GM19467 (cell line): Measurements from ENCODE around the gene LTC4S.

Source experiments
- ATAC-seq: cut with Tn5 transposase; IDR thresholded peaks from one replicate; pipeline ENCODE4 v1.9.1; 2021; ENCODE audit warnings: mild to moderate bottlenecking, moderate library complexity; ENCODE audit not compliant: unreplicated experiment

Gene LTC4S

DNA sequence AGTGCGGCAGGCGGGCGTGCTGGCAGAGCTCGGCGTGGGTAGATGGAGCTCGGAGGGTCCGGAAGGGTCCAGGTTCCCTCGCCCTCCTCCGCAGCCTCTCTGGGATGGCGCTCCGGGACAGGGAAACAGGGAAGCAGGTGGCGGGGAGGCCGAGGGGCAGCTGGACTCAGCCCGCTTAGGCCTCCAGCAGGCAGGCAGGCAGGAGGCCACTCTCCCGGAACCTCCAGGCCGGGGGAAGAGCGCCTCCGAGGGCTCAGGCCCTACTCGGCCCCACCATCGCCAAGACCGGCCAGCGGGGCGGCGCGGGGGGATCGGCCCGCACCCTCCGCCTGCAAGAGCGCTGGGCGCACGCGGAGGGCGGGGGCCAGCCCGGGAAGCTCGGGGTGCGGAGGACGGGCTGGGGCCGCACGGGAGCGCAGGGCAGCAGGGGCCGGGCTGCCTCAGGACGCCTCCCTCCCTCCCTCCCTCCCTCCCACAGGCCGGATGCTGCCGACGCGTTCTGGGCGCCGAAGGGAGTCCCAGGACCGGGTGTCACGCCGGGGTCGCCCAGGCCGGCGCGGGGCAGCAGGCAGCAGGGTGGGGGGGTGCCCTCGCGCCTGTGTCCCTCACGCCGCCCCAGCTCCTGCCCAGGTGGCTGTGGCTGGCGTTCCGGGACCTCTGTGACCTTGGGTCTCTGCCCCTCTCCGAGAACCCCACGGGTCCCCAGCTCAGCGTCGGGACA lies 11.9 kb downstream of the LTC4S start:
- ATAC-seq = no peak

DNA sequence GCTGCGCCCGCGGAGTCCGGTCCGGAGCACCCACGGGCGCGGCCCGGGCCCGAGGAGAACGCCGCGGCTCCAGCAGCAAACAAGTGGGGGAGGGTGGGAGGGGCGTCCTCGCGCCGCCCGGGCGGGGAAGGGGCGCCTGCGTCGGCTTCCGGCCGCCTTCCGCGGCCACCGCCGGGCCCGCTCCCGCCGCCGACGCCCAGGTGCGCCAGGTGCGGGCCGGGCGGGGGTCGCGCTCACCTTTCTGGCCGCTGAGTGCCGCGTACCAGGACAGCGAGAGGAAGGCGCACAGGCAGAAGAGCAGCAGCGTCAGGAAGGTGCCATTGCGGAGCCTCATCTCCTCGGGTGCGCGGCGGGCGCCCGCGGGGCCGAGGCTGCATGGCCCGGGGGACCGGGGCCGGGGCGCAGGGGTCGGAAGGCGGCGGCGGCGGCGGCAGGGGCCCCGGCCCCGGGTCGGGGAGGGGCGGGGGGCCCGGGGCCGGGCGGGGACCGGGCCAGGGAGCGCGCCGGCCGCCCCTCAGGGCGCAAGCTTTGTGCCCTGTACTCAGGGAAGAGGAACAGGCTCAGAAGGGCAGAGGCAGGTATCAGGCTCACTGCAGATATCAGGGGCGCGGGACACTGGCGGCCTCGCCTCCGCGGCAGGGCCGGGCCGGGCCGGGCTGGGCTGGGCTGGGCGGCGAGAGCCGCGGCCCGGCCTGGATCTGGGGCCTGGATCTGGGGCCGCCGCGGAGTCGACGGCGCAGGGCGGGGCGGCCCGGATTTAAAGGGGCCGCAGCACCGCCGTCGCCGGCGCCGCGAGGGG lies 12.7 kb downstream of the LTC4S start, which contains the start of gene MGAT4B:
MGAT4B (minus strand) TSS at position 617 of the 799 bp plus-strand sequence; CDS start at position 334, 283 bp downstream.
- peak; percentile 60 for ATAC-seq

DNA sequence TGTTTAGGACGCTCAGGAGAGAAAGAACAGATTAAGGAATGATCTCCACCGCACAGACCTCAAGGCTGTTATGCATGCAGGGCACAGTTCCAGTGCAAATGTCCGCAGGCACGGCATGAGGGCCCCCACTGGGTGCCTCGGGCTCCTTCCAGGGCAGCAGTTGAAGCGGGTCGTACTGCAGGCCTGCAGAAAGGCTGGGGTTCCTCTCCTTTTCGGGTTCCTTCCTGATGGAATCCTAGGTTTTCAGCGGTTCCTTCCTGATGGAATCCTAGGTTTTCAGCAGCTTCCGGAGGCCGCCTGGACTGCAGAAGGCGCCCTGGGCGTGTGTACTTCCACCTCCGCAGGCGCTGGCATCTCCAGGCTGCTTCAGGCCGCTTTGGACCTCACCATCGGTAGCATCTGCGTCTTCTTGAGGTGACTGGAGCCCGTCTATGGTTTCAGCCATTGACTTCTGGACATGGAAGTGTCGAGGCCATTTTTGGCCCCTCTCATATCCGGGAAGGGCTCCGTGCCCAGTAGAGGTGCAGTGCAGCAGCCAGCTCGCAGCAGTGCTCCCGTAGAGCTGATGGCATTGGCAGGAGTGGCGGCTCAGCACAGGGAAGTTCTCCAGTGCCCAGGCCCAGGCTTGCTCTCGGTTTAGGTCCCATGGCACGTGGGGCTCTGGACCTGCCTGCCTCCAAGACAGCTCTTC lies 18.5 kb downstream of the LTC4S start:
- ATAC-seq = no peak

- ATAC-seq = no peak
Measured at GRCh38 chr5:179812997-179813607, 19.3 kb downstream of the LTC4S start.

- no peak for ATAC-seq
Measured at GRCh38 chr5:179814090-179814489, 20.3 kb downstream of the LTC4S start.

GRCh38 chr5:179815491-179816249 lies 21.9 kb downstream of the LTC4S start:
- ATAC-seq = no peak

GRCh38 chr5:179816401-179816795 lies 22.6 kb downstream of the LTC4S start:
- ATAC-seq = no peak

DNA sequence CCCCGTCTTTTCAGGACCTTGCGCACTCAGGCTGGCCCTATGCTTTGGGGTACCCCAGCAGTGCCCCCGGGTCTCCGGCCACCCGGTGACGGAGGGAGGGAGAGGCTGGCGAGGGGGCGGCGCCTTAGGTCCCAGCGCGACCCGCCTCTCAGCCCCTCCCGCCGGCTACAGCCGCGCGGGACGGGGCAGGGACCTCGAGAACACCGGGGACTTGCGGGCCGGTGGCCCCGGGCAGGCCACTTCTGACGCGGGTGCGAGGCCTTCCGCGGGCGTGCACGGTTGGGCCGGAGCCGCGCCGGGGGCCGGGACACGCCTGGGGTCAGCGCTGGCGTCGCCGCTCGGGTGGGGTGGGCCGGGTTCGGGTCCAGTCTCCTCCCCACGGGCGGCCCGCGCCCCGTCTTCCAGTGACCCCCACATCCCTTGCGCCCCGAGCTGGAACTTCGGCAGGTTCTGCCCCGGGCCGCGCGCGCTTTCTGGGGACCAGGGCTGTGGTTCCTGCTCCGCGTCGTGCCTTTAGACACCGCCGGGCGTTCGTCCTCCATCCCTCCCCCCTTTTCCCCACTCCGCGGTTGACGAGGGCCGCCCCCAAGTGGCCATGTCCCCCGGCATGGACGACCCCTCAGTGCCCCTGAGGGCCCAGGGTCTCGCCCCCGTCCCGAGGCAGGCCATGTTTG lies 23.1 kb downstream of the LTC4S start:
- ATAC-seq = no peak

DNA sequence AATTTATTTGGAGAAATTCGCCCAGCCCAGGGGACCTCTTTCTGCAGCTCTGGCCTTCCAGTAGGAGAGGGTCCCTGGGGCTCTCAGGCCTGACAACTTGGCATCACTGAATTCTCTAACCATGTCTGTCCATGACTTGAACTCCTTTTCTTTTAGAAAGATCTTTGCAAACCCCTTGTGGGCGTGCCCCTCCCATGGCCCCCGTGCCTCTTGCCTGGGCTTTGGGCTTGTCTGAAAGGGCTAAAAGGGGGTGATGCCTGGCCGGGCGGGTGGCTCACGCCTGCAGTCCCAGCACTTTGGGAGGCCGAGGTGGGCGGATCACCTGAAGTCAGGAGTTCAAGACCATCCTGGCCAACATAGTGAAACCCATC lies 23.7 kb downstream of the LTC4S start:
- ATAC-seq = no peak

DNA sequence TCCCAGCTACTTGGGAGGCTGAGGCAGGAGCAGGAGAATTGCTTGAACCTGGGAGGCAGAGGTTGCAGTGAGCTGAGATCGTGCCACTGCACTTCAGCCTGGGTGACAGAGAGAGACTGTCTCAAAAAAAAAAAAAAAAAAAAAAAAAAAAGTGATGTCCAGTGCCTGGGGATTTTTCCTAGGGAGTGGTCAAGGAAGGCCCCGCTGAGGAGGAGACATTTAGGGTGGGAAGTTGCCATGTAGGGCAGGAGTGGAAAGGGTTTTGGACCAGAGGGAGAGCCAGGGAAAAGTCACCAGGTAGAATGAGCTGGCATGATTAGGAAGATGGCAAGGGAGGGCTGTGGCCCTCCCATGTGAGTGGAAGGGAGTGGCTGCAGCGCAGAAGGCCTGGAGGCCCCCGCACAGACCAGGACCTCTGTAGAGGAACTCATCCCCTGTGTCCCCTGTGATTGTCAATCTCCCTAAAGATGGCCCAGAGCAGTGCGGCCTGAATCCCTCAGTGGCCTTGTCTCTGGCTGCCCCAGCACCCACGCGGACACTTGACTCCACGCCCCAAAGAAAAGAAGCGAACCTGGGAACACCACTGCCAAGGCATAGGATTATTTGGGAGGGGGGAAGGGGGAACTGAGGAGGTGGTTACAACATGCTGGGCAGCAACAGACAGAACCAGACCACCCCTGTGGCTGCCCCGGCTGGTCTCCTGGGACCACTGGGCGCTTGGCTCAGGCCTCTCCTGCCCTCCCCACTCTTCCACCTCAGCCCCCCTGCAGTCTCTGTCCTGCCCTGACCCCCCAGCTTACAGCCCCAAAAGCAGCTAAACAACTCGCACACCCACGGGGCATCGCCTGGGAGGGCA lies 24.3 kb downstream of the LTC4S start:
- ATAC-seq = no peak

DNA sequence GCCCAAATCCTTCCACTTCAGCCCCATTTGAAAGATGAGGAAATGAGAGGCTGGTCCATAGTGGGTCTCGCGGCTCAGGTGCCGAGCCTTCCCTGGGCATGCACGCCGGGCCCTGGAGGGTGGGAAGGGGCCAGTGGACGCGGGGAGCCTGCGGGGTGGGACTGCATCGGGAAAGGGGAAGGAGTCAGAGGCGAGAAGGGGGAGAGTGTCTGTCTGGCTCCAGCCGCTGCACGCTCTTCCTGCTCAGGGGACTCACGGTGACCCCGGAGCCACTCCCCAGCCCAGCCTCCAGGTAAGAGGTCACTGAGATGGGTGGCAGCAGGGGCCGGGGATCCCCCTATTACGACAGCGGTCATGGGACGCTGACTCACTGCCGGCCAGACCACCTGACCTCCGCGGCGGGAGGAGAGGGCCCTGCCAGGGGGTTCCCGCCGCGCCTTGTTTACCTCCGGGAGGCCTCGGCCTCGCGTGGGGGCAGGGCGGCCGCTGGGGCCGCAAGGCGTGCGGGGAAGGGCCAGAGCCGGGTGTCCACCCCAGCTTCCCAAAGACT lies 25.0 kb downstream of the LTC4S start:
- ATAC-seq = peak; percentile 52

GRCh38 chr5:179819296-179820126 lies 25.7 kb downstream of the LTC4S start:
- ATAC-seq = no peak

- no peak for ATAC-seq
Measured at GRCh38 chr5:179820127-179820482, 26.3 kb downstream of the LTC4S start.

DNA sequence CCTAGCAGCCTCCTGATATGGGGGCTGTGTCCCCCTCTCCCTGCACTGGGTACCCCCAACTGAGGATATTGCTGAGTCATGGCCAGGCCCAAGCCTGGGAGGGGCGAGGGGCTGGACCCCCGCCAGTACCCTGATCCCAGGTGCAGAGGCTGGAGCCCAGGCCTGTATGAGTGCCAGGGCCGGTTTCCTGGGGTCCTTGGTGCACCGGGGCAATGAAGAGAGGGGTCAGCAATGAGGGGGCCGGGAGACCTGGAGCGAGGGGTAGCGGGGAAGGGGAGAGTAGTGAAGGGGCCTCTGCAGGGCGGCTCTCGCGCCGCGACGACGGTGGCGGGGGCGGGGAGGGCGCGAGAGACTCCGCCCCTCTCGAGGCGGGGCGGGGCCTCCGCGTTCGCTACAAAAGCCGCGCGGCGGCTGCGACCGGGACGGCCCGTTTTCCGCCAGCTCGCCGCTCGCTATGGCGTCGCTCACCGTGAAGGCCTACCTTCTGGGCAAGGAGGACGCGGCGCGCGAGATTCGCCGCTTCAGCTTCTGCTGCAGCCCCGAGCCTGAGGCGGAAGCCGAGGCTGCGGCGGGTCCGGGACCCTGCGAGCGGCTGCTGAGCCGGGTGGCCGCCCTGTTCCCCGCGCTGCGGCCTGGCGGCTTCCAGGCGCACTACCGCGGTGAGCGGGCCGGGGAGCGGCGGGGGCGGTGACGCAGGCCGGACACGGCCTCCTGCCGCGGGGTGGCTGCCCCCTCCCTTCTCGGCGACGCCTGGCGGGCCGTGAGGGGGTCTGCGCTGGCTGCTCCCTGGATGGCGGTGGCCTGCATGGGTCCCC lies 26.9 kb downstream of the LTC4S start, which contains the start of gene SQSTM1:
SQSTM1 (plus strand) TSS at position 423 of the 815 bp plus-strand sequence; CDS start at position 455, 32 bp downstream.
- peak; percentile 38 for ATAC-seq

DNA sequence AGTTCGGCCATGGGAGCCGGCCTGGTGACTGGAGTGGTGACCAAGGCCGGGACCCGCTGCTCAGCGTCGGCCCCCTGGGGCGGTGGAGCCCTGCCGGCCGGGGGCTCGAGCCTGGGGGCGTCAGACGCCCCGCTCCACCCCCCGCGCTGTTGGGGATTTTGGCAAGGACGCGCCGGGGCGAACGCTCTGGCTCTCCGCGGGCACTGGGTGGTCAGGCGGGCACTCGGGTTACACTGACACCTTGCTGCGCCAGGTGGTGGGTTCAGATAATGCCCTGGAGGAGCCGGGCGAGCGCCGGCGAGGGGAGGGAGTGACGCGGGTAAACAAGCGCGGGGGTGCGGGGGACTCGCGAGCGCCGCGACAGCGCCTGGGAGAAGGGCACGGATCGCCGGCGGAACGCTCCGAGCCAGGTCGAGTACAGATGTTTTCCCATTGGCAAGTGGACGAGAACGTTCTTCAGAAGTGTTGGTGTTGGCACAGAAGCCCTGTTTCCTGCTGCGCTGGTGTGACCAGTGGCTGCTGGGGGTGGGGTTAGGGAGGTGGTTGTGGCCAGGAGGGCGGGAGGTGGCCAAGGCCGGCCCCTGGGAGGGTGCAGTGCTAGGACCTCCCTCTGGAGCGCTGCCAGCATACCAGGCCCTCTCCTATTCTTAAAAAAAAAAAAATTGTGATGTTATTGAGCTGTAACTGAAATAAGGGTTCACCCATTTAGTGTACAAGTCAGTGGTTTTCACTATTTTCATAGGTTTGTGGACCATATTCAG lies 27.7 kb downstream of the LTC4S start:
- ATAC-seq = peak; percentile 41

- ATAC-seq = no peak
Measured at GRCh38 chr5:179822059-179822432, 28.3 kb downstream of the LTC4S start.
